Muscle of leg (tissue), 11 donors: ENCODE measurements around the gene ULBP1. TPM values are rescaled to one million over a fixed set of nuclear protein-coding genes. Genes with fewer than 3 reads are reported as not detected.
"Not testable (repeated sequence)": the region's sequence is repeated elsewhere in the genome, so short reads cannot be mapped to it uniquely, and the experiment has no call there.

Experiments
- DNase-seq: peaks from one replicate; pipeline ENCODE4 v3.0.0; 2013
- H3K27ac ChIP-seq: one replicate; pipeline ENCODE4 v1.5.1; 2013; ENCODE audit warnings: mild to moderate bottlenecking, low read length, control low read depth
- H3K27me3 ChIP-seq: one replicate; pipeline ENCODE4 v1.6.1; 2013; ENCODE audit warnings: low read length; ENCODE audit not compliant: control insufficient read depth, insufficient read depth
- H3K36me3 ChIP-seq: one replicate; pipeline ENCODE4 v1.6.1; 2013; ENCODE audit warnings: low read length; ENCODE audit not compliant: control insufficient read depth, insufficient read depth
- H3K4me1 ChIP-seq: one replicate; pipeline ENCODE4 v1.6.1; 2013; ENCODE audit warnings: low read length; ENCODE audit not compliant: control insufficient read depth, insufficient read depth
- H3K4me3 ChIP-seq: one replicate; pipeline ENCODE4 v1.5.1; 2013; ENCODE audit warnings: low read length, control low read depth
- H3K9me3 ChIP-seq: replicated peaks from 2 replicates; pipeline ENCODE4 v1.6.1; 2013; ENCODE audit warnings: low read depth, low read length; ENCODE audit not compliant: control insufficient read depth
- WGBS: methylation state at CpG from one replicate; pipeline ENCODE4 v1.1.5; 2013; ENCODE audit warnings: missing lambda C conversion rate; ENCODE audit not compliant: insufficient coverage; 5-methylcytosine and 5-hydroxymethylcytosine counted together
- polyA plus RNA-seq, 8 donors: library from polyadenylated mRNA; unstranded; fragments of 120-200 nt; gene quantifications; one replicate each; pipeline versions ENCODE4 v1.2.1 to v1.2.3, GENCODE V29; 2013; ENCODE audit warnings: inconsistent platforms in 1 of 8, low replicate concordance in 1 of 8; ENCODE audit not compliant: insufficient read length in 8 of 8, insufficient read depth in 1 of 8
- total RNA-seq: library from RNA; stranded (reverse); fragments of 120-200 nt; gene quantifications from one replicate; pipeline ENCODE4 v1.2.4, GENCODE V29; 2013

Gene ULBP1
- total and polyA plus RNA-seq, 9 donors: 0.13 to 0.71 (median 0.39) TPM

DNA sequence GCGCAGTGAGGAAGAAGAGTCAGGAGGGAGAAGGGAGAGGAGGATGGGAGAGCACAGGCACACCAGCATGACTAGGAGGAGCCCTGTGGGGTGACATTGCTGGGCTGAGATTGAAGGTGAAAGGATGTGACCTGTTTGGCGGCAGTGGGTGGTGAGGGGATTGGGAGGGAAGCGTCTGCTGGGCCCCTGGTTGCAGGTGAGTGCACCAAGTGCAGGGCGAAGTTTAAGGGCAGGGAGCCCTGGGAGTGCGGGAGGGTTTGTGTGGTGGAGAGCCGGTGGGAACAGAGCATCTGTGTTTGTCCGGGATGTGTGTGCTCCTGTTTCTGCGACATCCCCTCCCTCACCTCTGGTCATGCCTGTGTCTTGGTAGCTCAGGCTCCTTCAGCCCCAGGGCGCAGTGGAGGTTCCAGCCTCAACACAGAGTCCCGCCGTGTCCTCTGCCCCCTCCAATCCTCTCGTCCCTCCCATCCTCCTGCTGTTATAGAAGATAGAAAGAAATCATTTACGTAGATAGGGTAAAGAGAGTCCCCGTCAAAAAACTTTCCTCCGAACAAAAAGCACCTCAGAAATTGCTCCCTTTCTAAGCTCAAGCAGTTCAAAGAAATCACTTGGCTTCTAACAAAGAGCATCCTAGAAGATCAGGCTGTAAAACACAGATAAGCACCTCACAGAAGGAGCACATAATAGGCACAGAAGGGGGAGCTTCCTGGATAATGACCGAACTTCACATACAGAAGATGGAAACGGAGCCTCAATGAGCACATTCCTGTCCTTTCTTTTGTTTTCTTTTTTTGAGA lies 25.0 kb downstream of the ULBP1 start:
- no peaks in the 10 kb centered on the region for H3K36me3 ChIP-seq
- H3K27ac ChIP-seq: no peak overlapping the region
- peaks cover 5% of the 10 kb centered on the region for H3K9me3 ChIP-seq
- H3K27me3 ChIP-seq: peaks cover 81% of the 10 kb centered on the region
- WGBS: 0% methylated on average over 7 of the region's 17 CpGs
- DNase-seq: no peak
- no peak overlapping the region for H3K4me3 ChIP-seq
- peaks cover 19% of the 10 kb centered on the region for H3K4me1 ChIP-seq

DNA sequence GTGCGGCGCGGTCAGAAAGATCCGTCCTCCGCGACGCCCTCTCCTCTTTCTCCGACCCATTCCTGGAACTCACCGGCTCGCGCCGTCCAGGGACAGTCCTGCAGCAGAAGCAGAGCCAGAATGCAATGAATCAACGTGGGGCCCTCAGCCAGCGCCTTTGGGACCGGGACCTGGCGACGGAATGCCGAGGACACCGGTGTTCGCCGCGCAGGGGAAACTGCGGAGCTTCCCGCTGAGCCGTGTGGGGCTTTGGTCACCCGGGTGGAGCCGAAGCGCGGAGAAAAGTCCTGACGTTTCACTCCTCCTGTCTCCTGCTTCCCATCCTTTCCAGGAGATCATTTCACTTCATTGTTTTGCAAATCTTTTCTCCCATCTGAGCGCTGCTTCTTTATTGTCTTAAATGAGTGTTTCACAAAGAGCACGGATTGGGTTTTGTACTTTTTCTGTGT lies 26.5 kb downstream of the ULBP1 start:
- DNase-seq: no peak

DNA sequence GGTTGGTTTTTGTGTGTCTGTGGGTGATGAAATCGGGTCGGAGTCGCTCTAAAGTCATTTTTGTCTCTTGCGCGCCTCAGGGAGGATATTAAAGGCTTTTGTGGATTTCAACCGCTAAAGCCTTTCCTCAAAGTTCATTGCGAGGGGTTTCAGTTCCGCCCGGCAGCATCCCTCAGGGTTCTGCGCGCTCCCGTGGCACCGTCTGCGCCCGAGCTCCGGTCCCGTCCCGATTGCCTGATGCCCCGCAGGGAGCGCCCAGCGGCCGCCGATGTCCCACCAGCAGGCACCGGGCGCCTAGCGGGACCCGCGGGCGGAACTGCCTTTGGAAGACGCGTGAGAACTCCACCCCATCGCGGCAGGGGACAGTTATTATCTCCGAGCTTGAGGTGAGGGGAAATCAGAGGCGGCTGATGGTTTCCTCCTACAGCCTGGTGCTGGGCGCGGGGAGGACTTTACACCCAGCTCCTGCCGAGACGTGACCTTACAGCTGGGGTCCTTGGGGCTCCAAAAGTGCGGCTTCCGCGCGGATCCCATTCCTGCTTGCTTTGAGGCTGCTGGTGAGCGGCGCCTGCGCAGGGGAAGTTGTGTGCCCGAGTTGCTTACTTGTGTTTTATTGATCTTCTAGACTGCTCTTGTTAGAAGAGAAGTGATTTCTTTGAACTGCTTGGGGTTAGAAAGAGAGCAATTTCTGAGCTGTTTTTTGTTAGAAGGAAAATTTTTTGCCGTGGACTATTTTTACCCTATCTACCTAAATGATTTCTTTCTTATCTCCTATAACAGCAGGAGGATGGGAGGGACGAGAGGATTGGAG lies 27.1 kb downstream of the ULBP1 start:
- Histone ChIP-seq H3K27ac (no peak overlapping the region), H3K36me3 (no peaks in the 10 kb centered on the region), H3K4me1 (peaks cover 19% of the 10 kb centered on the region), H3K27me3 (peaks cover 80% of the 10 kb centered on the region), H3K9me3 (peaks cover 5% of the 10 kb centered on the region), H3K4me3 (no peak overlapping the region)
- WGBS: under 1% methylated on average over 36 of the region's 49 CpGs
- no peak for DNase-seq

More for the DNA sequence above, 26.5 kb downstream of the ULBP1 start:
- WGBS: 2% methylated on average over 25 of the region's 32 CpGs
- H3K36me3 ChIP-seq: no peaks in the 10 kb centered on the region
- H3K27me3 ChIP-seq: peaks cover 80% of the 10 kb centered on the region
- H3K9me3 ChIP-seq: peaks cover 5% of the 10 kb centered on the region
- peaks cover 19% of the 10 kb centered on the region for H3K4me1 ChIP-seq
- H3K4me3 ChIP-seq: no peak overlapping the region
- no peak overlapping the region for H3K27ac ChIP-seq

DNA sequence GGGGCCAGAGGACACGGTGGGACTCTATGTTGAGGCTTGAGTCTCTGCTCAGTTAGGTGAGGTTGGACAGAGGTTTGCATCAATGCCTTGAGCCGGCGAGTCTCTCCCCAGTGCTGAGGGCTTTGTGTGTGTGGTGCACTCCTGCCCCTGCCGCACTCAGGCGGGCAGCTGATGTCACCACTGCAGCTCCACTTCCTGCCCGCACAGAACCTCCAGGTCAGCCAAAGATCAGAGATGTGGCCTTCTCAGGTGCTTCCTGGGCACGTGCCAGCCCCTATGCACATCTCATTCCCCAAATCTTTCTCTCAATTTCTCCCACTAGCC lies 27.7 kb downstream of the ULBP1 start:
- H3K4me3 ChIP-seq, DNase-seq, H3K36me3 ChIP-seq, H3K9me3 ChIP-seq, H3K27ac ChIP-seq: not testable (repeated sequence)
- H3K27me3 ChIP-seq: peaks cover 80% of the 10 kb centered on the region
- WGBS: no CpG with 5 or more reads among the region's 7 CpGs
- peaks cover 19% of the 10 kb centered on the region for H3K4me1 ChIP-seq

DNA sequence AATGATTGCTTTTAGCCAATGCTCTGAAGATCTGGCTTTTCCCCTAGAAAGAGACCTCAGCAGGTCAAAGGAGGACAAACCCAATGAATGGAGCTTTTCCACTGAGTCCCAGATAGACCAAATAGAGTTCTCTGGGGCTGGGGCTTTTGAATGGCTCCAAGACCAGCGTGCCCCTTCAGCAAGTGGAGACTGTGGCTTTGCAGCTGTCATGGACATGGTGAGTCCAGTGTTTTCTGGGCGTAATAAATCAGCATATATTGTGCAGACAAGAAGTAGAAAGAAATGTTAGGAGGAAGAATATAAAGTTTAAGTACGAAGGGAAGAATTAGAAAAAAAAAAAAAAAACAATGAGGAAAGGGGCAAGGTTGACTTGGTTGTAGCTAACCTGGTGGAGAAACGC lies 28.1 kb downstream of the ULBP1 start:
- WGBS: 59% methylated on average over 2 of the region's 4 CpGs
- peaks cover 79% of the 10 kb centered on the region for H3K27me3 ChIP-seq
- H3K4me1 ChIP-seq: peaks cover 19% of the 10 kb centered on the region
- no peak overlapping the region for H3K27ac ChIP-seq
- peaks cover 5% of the 10 kb centered on the region for H3K9me3 ChIP-seq
- no peaks in the 10 kb centered on the region for H3K36me3 ChIP-seq
- no peak overlapping the region for H3K4me3 ChIP-seq
- no peak for DNase-seq

DNA sequence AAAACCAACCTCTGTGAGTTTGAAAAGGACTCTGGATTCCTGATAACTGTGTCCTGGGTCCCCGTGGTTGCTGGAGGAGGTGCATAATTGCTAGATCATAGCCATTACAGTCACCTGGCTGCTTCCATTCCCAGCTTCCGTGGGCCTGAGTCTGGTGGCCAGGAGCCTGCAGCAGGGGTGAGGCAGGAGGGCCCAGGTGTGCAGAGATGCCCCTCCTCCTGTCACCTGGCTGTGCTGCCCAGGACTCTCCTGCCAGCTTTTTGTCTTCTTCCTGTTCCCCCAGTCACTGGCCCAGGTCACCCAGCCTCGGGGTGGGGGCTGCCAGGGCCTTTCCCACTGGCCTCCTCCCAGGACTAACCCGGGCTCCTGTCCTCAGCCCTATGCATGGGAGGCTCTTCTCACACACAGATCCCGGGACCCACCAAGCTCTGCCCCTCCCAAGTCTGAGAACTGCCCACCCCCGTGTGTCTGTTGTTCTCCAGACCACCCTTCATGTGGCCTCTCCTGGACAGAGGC lies 31.6 kb downstream of the ULBP1 start:
- Histone ChIP-seq H3K4me1 (peaks cover 11% of the 10 kb centered on the region), H3K36me3 (no peaks in the 10 kb centered on the region), H3K27ac (no peak overlapping the region), H3K27me3 (peaks cover 61% of the 10 kb centered on the region), H3K4me3 (no peak overlapping the region), H3K9me3 (no peaks in the 10 kb centered on the region)
- WGBS: 58% methylated on average over 5 of the region's 6 CpGs
- DNase-seq: no peak

DNA sequence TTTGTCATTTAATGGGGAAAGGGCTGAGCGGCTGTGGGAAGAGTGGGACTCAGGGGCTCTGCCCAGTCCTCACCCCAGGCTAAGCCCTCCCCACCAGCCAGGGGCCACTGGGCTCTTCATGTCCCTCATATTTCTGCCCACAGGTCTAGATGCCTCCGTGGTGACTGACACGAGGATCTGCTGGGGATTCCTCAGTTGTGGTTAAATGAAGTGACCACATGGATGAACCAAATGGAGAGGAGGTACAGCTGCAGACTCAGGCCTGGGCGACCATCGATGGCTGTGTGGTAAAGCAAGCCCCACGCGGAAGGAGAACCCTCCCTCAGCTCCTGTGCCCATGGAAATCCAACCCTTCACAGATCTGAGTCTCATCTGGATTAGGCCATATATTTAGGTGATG lies 32.2 kb downstream of the ULBP1 start:
- peaks cover 4% of the 10 kb centered on the region for H3K4me1 ChIP-seq
- H3K27ac ChIP-seq: no peak overlapping the region
- WGBS: 50% methylated on average over 2 of the region's 7 CpGs
- H3K27me3 ChIP-seq: peaks cover 54% of the 10 kb centered on the region
- no peak for DNase-seq
- no peaks in the 10 kb centered on the region for H3K36me3 ChIP-seq
- no peak overlapping the region for H3K4me3 ChIP-seq
- H3K9me3 ChIP-seq: no peaks in the 10 kb centered on the region

DNA sequence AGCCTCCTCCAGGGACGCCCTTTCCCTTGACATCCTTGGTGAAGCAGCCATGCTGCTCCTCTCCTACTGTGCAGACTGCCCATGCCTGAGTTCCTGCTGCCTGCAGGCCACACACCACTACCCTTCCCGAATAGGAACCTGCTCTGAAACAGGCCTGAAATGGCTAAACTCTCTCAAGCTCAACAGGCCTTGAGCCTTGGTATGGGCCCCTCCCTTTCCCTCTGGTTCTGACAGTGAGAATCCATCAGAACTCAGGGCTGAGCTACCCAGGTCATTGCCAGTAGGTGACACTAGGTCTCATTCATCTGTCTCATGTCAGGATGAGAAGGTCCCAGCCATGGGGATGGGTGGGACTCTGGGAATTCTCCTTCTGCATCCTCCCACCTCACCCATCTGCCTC lies 35.9 kb downstream of the ULBP1 start:
- DNase-seq: no peak
- WGBS: 67% methylated on average over 2 of the region's 2 CpGs
- peaks cover 4% of the 10 kb centered on the region for H3K4me1 ChIP-seq
- peaks cover 54% of the 10 kb centered on the region for H3K27me3 ChIP-seq
- no peaks in the 10 kb centered on the region for H3K36me3 ChIP-seq
- H3K4me3 ChIP-seq: no peak overlapping the region
- no peak overlapping the region for H3K27ac ChIP-seq
- H3K9me3 ChIP-seq: no peaks in the 10 kb centered on the region

DNA sequence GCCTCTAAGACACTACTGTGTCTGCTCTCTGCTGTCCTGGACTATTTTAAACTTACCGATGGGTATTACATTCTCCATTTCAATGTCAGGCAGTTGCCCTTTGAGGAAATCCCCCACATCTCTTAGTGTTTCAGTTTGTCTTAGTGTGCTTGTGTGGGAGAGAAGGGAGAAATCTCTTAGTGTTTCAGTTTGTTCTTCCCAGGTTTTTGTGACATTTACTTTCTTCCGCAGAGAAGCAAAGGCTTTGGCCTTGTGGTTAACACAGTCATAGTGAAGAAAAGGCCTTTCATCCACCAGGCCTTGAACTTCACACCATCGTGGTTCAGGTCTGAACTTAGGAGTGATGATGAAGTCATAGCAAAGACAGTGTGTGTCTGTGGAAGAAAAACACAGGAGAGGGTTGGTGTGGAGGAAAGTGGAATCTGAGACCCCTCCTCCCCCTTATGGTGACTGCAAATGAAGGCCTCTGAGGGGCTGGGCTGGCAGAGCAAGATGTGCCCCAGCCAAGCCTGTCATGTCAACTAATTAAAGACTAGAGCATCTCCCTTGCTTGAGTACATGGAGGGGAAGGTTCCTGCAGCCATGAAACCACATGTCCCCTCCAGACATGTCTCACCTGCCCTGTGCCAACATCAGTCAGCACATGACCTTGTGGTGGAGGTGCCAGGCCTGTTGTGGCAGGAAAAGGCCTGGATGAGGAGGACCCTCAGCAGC lies 37.7 kb downstream of the ULBP1 start:
- Histone ChIP-seq H3K4me1 (peaks cover 11% of the 10 kb centered on the region), H3K4me3 (no peak overlapping the region), H3K9me3 (no peaks in the 10 kb centered on the region), H3K36me3 (no peaks in the 10 kb centered on the region), H3K27ac (no peak overlapping the region), H3K27me3 (peaks cover 53% of the 10 kb centered on the region)
- WGBS: 80% methylated on average over 1 of the region's 3 CpGs
- no peak for DNase-seq

DNA sequence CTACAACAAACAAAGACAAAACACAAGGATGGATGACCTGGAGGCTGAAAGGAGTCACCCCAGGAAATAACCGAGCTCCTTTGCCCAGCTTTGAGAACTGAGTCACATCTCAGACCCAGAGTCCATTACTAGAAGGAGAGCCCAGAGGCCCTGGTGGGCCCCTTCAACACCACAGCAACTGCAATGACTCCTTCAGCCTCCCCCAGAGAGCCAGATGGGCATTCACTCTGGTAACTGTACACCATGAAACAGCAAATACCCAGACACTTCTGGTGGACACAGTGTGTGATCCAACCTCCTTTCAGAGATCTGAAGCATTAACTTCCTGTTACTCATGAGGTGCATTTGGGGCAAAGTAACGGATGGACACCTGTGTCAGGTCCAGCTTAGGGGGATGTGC lies 39.0 kb downstream of the ULBP1 start:
- no peaks in the 10 kb centered on the region for H3K9me3 ChIP-seq
- peaks cover 53% of the 10 kb centered on the region for H3K27me3 ChIP-seq
- H3K27ac ChIP-seq: no peak overlapping the region
- no peak overlapping the region for H3K4me3 ChIP-seq
- peaks cover 11% of the 10 kb centered on the region for H3K4me1 ChIP-seq
- DNase-seq: no peak
- 80% methylated on average over 1 of the region's 2 CpGs for WGBS
- no peaks in the 10 kb centered on the region for H3K36me3 ChIP-seq
